ENCODE measurements around the gene BRI3. TPM values are rescaled to one million over a fixed set of nuclear protein-coding genes. Genes with fewer than 3 reads are reported as not detected.

BRI3 gene
- total and polyA plus RNA-seq, 2 of the 8 experiments (the other 6 are each of a cell fraction or from before 2014, with no cell fraction given), result 77.5 to 93.4 TPM

GRCh38 chr7:98250789-98251188 lies 30.7 kb upstream of the BRI3 start:
- H3K27ac ChIP-seq (ENCODE audit: low read depth, low read length), result no peak overlapping the region
- TF ChIP-seq RAD21 (IDR thresholded peaks at IDR 0.05 in 1 of 2, conservative IDR thresholded peaks at IDR 0.05 in 1 of 2; ENCODE audit: low read depth in 2 of 2, low read length in 2 of 2) (no peak), HDAC2 (IDR thresholded peaks at IDR 0.05; ENCODE audit: borderline replicate concordance in 1 of 2, low read depth in 2 of 2, low read length in 2 of 2) (no peak), CHD1 (IDR thresholded peaks at IDR 0.05; ENCODE audit: low read depth, low read length) (no peak), TAF7 (optimal IDR thresholded peaks at IDR 0.05; ENCODE audit: borderline replicate concordance, low read depth, low read length) (no peak), BRCA1 (IDR thresholded peaks at IDR 0.05; ENCODE audit: low read depth, low read length) (no peak), TAF1 (IDR thresholded peaks at IDR 0.05; ENCODE audit: low read depth, low read length) (no peak), CTBP2 (IDR thresholded peaks at IDR 0.05; ENCODE audit: borderline replicate concordance, insufficient read depth, insufficient read length, low read length) (no peak), PHF8 (conservative IDR thresholded peaks at IDR 0.05; ENCODE audit: low read depth, low read length) (no peak), ZNF274 (IDR thresholded peaks at IDR 0.05; ENCODE audit: borderline replicate concordance, extremely low read depth, low read length) (no peak), MAX (IDR thresholded peaks at IDR 0.05) (no peak), RXRA (IDR thresholded peaks at IDR 0.05; ENCODE audit: insufficient read depth, low read depth, low read length) (no peak), KDM4A (IDR thresholded peaks at IDR 0.05; ENCODE audit: low read depth, low read length, severe bottlenecking) (no peak)

More at GRCh38 chr7:98250789-98251188, 30.7 kb upstream of the BRI3 start:
- no peak for DNase-seq (ENCODE audit: low read depth in 1 of 2, low spot score in 2 of 2)
- Histone ChIP-seq H4K20me1 (replicated peaks in 1 of 2; ENCODE audit: control insufficient read depth in 1 of 2, insufficient read depth in 2 of 2, low read length in 2 of 2) (no peaks in the 10 kb centered on the region), H3K23ac (ENCODE audit: insufficient read length) (no peak overlapping the region), H3K36me3 (ENCODE audit: control insufficient read depth in 2 of 4, insufficient read depth in 4 of 4, low read length in 3 of 4) (no peaks in the 10 kb centered on the region; a peak in 1 of 8 replicates), H3K79me1 (ENCODE audit: low read depth, low read length) (no peaks in the 10 kb centered on the region; the same call in 1 of the 2 replicates), H2BK5ac (ENCODE audit: low read depth, low read length) (no peak overlapping the region), H3K9ac (replicated peaks in 1 of 4; ENCODE audit: extremely low read depth in 1 of 4, low read depth in 3 of 4, low read length in 3 of 4) (no peak overlapping the region), H3K23me2 (ENCODE audit: low read depth, low read length) (peaks cover 6% of the 10 kb centered on the region), H3K4me2 (ENCODE audit: insufficient read depth in 1 of 2, low read depth in 2 of 2, low read length in 2 of 2) (peak overlapping the region; percentile 91 to 94), H2AFZ (ENCODE audit: low read length) (0 out of 2 replicates have a peak overlapping the region, but pooled peaks have one; percentile 91), H3K18ac (ENCODE audit: extremely low read depth, low read length) (no peak overlapping the region), H3K56ac (replicated peaks; ENCODE audit: insufficient read length, low read depth, low read length) (no peak overlapping the region), H4K8ac (ENCODE audit: extremely low read depth, insufficient read depth, low read length) (no peak overlapping the region), H2BK15ac (ENCODE audit: low read length) (no peak overlapping the region), H3K14ac (ENCODE audit: insufficient read length) (no peak overlapping the region), H4K91ac (replicated peaks; ENCODE audit: insufficient read length, low read length) (no peak overlapping the region), H3K9me3 (ENCODE audit: insufficient read depth in 2 of 2, low read depth in 1 of 2, low read length in 1 of 2) (no peaks in the 10 kb centered on the region), H2BK20ac (ENCODE audit: low read length) (no peak overlapping the region), H2BK12ac (ENCODE audit: low read depth, low read length) (no peak overlapping the region), H3K4me3 (ENCODE audit: extremely low read depth in 1 of 4, insufficient read depth in 2 of 4, low read depth in 3 of 4, low read length in 4 of 4) (peak overlapping the region; percentile 77 to 91 (median 86); a peak in 7 of 8 replicates), H3K79me2 (ENCODE audit: control insufficient read depth in 1 of 2, insufficient read depth in 2 of 2, low read length in 2 of 2) (peaks cover 0 to 7% of the 10 kb centered on the region in 2 experiments; a peak in 1 of 4 replicates), H3K4me1 (replicated peaks in 1 of 4; ENCODE audit: control insufficient read depth in 3 of 4, insufficient read depth in 4 of 4, low read length in 3 of 4) (peaks cover 0 to 14% (median 3%) of the 10 kb centered on the region in 4 experiments; a peak in 4 of 7 replicates), H3K4ac (replicated peaks; ENCODE audit: insufficient read length, low read depth, low read length) (no peak overlapping the region), H2AK5ac (ENCODE audit: low read depth, low read length) (no peak overlapping the region), H2BK120ac (replicated peaks; ENCODE audit: low read depth, low read length) (no peak overlapping the region), H3K27me3 (replicated peaks in 1 of 4; ENCODE audit: control insufficient read depth in 3 of 4, extremely low read depth in 1 of 4, insufficient read depth in 3 of 4, low read length in 3 of 4) (no peaks in the 10 kb centered on the region; a peak in 1 of 7 replicates), H4K5ac (ENCODE audit: insufficient read length, low read depth, low read length) (no peak overlapping the region)
- ChIA-PET CTCF (ENCODE audit: partially characterized antibody) (interaction anchor here (0.5 to 1.3 kb wide), 4 partner anchors 9 to 1381 kb away, joined by 3 to 6 read pairs (median 4); no protein-coding TSS in a partner anchor), POLR2A (ENCODE audit: partially characterized antibody) (interaction anchor here (0.9 kb wide), 2 partner anchors 9 to 15 kb away, joined by 3 read pairs; no protein-coding TSS in a partner anchor)
- WGBS, 2 experiments (ENCODE audit: extremely low coverage in 1 of 2, insufficient coverage in 1 of 2, insufficient read length in 1 of 2, insufficient replicate concordance in 2 of 2, low coverage in 1 of 2, low lambda C conversion rate in 2 of 2, missing lambda C conversion rate in 1 of 2), result 53% methylated on average over 3 of the region's 3 CpGs; no CpG with 5 or more reads in 1 of the 2 experiments
- no peak for FAIRE-seq
